ENCODE data around the gene SCN9A.
"Not testable (repeated sequence)": the region's sequence is repeated elsewhere in the genome, so short reads cannot be mapped to it uniquely, and the experiment has no call there.

The SCN9A gene

GRCh38 chr2:166230724-166231070 lies 145.0 kb downstream of the SCN9A start:
- no peaks in the 10 kb centered on the region for H3K36me3 ChIP-seq (ENCODE audit: insufficient read depth, low read length)
- no peaks in the 10 kb centered on the region; the same call in 1 of the 2 replicates for H3K9me3 ChIP-seq (ENCODE audit: control insufficient read depth, insufficient read depth, low read length)
- H3K9ac ChIP-seq (ENCODE audit: low read depth, low read length) = no peak overlapping the region
- peaks cover 3% of the 10 kb centered on the region; the same call in 1 of the 2 replicates for H3K4me1 ChIP-seq (ENCODE audit: insufficient read depth, low read length)

- H3K9ac ChIP-seq (ENCODE audit: low read depth, low read length) = no peak overlapping the region
- H3K4me1 ChIP-seq (ENCODE audit: insufficient read depth, low read length) = peaks cover 3% of the 10 kb centered on the region; the same call in 1 of the 2 replicates
- H3K9me3 ChIP-seq (ENCODE audit: control insufficient read depth, insufficient read depth, low read length) = no peaks in the 10 kb centered on the region; the same call in 1 of the 2 replicates
- H3K36me3 ChIP-seq (ENCODE audit: insufficient read depth, low read length) = no peaks in the 10 kb centered on the region
These were observed 145.6 kb downstream of the SCN9A start for GRCh38 chr2:166230024-166230723.

GRCh38 chr2:166229678-166230023 lies 146.1 kb downstream of the SCN9A start:
- H3K9ac ChIP-seq (ENCODE audit: low read depth, low read length) = no peak overlapping the region
- H3K4me1 ChIP-seq (ENCODE audit: insufficient read depth, low read length) = peaks cover 3% of the 10 kb centered on the region; the same call in 1 of the 2 replicates
- no peaks in the 10 kb centered on the region; the same call in 1 of the 2 replicates for H3K9me3 ChIP-seq (ENCODE audit: control insufficient read depth, insufficient read depth, low read length)
- no peaks in the 10 kb centered on the region for H3K36me3 ChIP-seq (ENCODE audit: insufficient read depth, low read length)

GRCh38 chr2:166224197-166224596 lies 151.5 kb downstream of the SCN9A start:
- Histone ChIP-seq H3K36me3 (ENCODE audit: insufficient read depth, low read length) (no peaks in the 10 kb centered on the region), H3K9ac (ENCODE audit: low read depth, low read length) (no peak overlapping the region), H3K4me1 (ENCODE audit: insufficient read depth, low read length) (no peaks in the 10 kb centered on the region), H3K9me3 (ENCODE audit: control insufficient read depth, insufficient read depth, low read length) (no peaks in the 10 kb centered on the region)

GRCh38 chr2:166223298-166223697 lies 152.4 kb downstream of the SCN9A start:
- Histone ChIP-seq H3K9me3 (ENCODE audit: control insufficient read depth, insufficient read depth, low read length) (no peaks in the 10 kb centered on the region), H3K9ac (ENCODE audit: low read depth, low read length) (no peak overlapping the region), H3K36me3 (ENCODE audit: insufficient read depth, low read length) (no peaks in the 10 kb centered on the region), H3K4me1 (ENCODE audit: insufficient read depth, low read length) (no peaks in the 10 kb centered on the region)

- H3K4me1 ChIP-seq (ENCODE audit: insufficient read depth, low read length) = no peaks in the 10 kb centered on the region
- no peaks in the 10 kb centered on the region for H3K9me3 ChIP-seq (ENCODE audit: control insufficient read depth, insufficient read depth, low read length)
- H3K36me3 ChIP-seq (ENCODE audit: insufficient read depth, low read length) = no peaks in the 10 kb centered on the region
- no peak overlapping the region for H3K9ac ChIP-seq (ENCODE audit: low read depth, low read length)
These were observed 164.7 kb downstream of the SCN9A start for GRCh38 chr2:166211079-166211478.

- not testable (repeated sequence) for H3K9me3 ChIP-seq (ENCODE audit: control insufficient read depth, insufficient read depth, low read length); H3K4me1 ChIP-seq (ENCODE audit: insufficient read depth, low read length); H3K36me3 ChIP-seq (ENCODE audit: insufficient read depth, low read length); H3K9ac ChIP-seq (ENCODE audit: low read depth, low read length)
These were observed 165.8 kb downstream of the SCN9A start for GRCh38 chr2:166209944-166210343.

- not testable (repeated sequence) for H3K4me1 ChIP-seq (ENCODE audit: insufficient read depth, low read length); H3K9me3 ChIP-seq (ENCODE audit: control insufficient read depth, insufficient read depth, low read length); H3K36me3 ChIP-seq (ENCODE audit: insufficient read depth, low read length); H3K9ac ChIP-seq (ENCODE audit: low read depth, low read length)
These were observed 166.4 kb downstream of the SCN9A start for GRCh38 chr2:166209367-166209766.

- not testable (repeated sequence) for H3K9ac ChIP-seq (ENCODE audit: low read depth, low read length); H3K4me1 ChIP-seq (ENCODE audit: insufficient read depth, low read length); H3K9me3 ChIP-seq (ENCODE audit: control insufficient read depth, insufficient read depth, low read length); H3K36me3 ChIP-seq (ENCODE audit: insufficient read depth, low read length)
These were observed 169.6 kb downstream of the SCN9A start for GRCh38 chr2:166206153-166206552.

- no peaks in the 10 kb centered on the region for H3K9me3 ChIP-seq (ENCODE audit: control insufficient read depth, insufficient read depth, low read length)
- H3K4me1 ChIP-seq (ENCODE audit: insufficient read depth, low read length) = no peaks in the 10 kb centered on the region
- no peaks in the 10 kb centered on the region for H3K36me3 ChIP-seq (ENCODE audit: insufficient read depth, low read length)
- H3K9ac ChIP-seq (ENCODE audit: low read depth, low read length) = no peak overlapping the region
These were observed 173.0 kb downstream of the SCN9A start for GRCh38 chr2:166202778-166203177.

GRCh38 chr2:166197446-166197845 lies 178.3 kb downstream of the SCN9A start:
- no peaks in the 10 kb centered on the region for H3K36me3 ChIP-seq (ENCODE audit: insufficient read depth, low read length)

GRCh38 chr2:166193407-166193806 lies 182.3 kb downstream of the SCN9A start:
- no peaks in the 10 kb centered on the region for H3K36me3 ChIP-seq (ENCODE audit: insufficient read depth, low read length)
- H3K9ac ChIP-seq (ENCODE audit: low read depth, low read length) = no peak overlapping the region
- no peaks in the 10 kb centered on the region for H3K9me3 ChIP-seq (ENCODE audit: control insufficient read depth, insufficient read depth, low read length)
- no peaks in the 10 kb centered on the region for H3K4me1 ChIP-seq (ENCODE audit: insufficient read depth, low read length)

More at GRCh38 chr2:166197446-166197845, 178.3 kb downstream of the SCN9A start:
- Histone ChIP-seq H3K9ac (ENCODE audit: low read depth, low read length) (no peak overlapping the region), H3K4me1 (ENCODE audit: insufficient read depth, low read length) (no peaks in the 10 kb centered on the region), H3K9me3 (ENCODE audit: control insufficient read depth, insufficient read depth, low read length) (no peaks in the 10 kb centered on the region)

GRCh38 chr2:166188084-166188483 lies 187.7 kb downstream of the SCN9A start:
- Histone ChIP-seq H3K9me3 (ENCODE audit: control insufficient read depth, insufficient read depth, low read length) (no peaks in the 10 kb centered on the region), H3K9ac (ENCODE audit: low read depth, low read length) (no peak overlapping the region), H3K4me1 (ENCODE audit: insufficient read depth, low read length) (peaks cover 16% of the 10 kb centered on the region; the same call in 1 of the 2 replicates), H3K36me3 (ENCODE audit: insufficient read depth, low read length) (no peaks in the 10 kb centered on the region)

- Histone ChIP-seq H3K36me3 (ENCODE audit: insufficient read depth, low read length) (no peaks in the 10 kb centered on the region), H3K9ac (ENCODE audit: low read depth, low read length) (no peak overlapping the region), H3K9me3 (ENCODE audit: control insufficient read depth, insufficient read depth, low read length) (no peaks in the 10 kb centered on the region), H3K4me1 (ENCODE audit: insufficient read depth, low read length) (peaks cover 23% of the 10 kb centered on the region; the same call in 1 of the 2 replicates)
These were observed 191.0 kb downstream of the SCN9A start for GRCh38 chr2:166184789-166185188.

GRCh38 chr2:166181813-166182154 lies 194.0 kb downstream of the SCN9A start:
- no peaks in the 10 kb centered on the region for H3K9me3 ChIP-seq (ENCODE audit: control insufficient read depth, insufficient read depth, low read length)

More at GRCh38 chr2:166181813-166182154, 194.0 kb downstream of the SCN9A start:
- Histone ChIP-seq H3K36me3 (ENCODE audit: insufficient read depth, low read length) (no peaks in the 10 kb centered on the region), H3K9ac (ENCODE audit: low read depth, low read length) (no peak overlapping the region), H3K4me1 (ENCODE audit: insufficient read depth, low read length) (peaks cover 23% of the 10 kb centered on the region; the same call in 1 of the 2 replicates)
